ENCODE data around the gene PCOLCE2.

Gene PCOLCE2

GRCh38 chr3:142839831-142840230, 49.1 kb downstream of the PCOLCE2 start:
- no peak overlapping the region for H3K4me3 ChIP-seq (replicated peaks in 1 of 2; ENCODE audit: low read depth in 2 of 2, low read length in 2 of 2)
- no peak for DNase-seq (ENCODE audit: low read depth in 2 of 2)
- TF ChIP-seq CTCF (IDR thresholded peaks at IDR 0.05; ENCODE audit: low read depth, low read length) = no peak

- H3K4me3 ChIP-seq (replicated peaks in 1 of 2; ENCODE audit: low read depth in 2 of 2, low read length in 2 of 2) = no peak overlapping the region
- DNase-seq (ENCODE audit: low read depth in 2 of 2) = no peak
- no peak for TF ChIP-seq CTCF (IDR thresholded peaks at IDR 0.05; ENCODE audit: low read depth, low read length)
These were observed 51.4 kb downstream of the PCOLCE2 start for GRCh38 chr3:142837526-142837925.

- H3K4me3 ChIP-seq (replicated peaks in 1 of 2; ENCODE audit: low read depth in 2 of 2, low read length in 2 of 2) = no peak overlapping the region
- DNase-seq (ENCODE audit: low read depth in 2 of 2) = peak; percentile 87 to 88
- peak; percentile 95 for TF ChIP-seq CTCF (IDR thresholded peaks at IDR 0.05; ENCODE audit: low read depth, low read length)
These were observed 60.1 kb downstream of the PCOLCE2 start for GRCh38 chr3:142828703-142829305.

GRCh38 chr3:142819179-142819578, 69.7 kb downstream of the PCOLCE2 start:
- DNase-seq (ENCODE audit: low read depth in 2 of 2) = no peak
- no peak overlapping the region for H3K4me3 ChIP-seq (replicated peaks in 1 of 2; ENCODE audit: low read depth in 2 of 2, low read length in 2 of 2)
- TF ChIP-seq CTCF (IDR thresholded peaks at IDR 0.05; ENCODE audit: low read depth, low read length) = no peak

- TF ChIP-seq CTCF (IDR thresholded peaks at IDR 0.05; ENCODE audit: low read depth, low read length) = no peak
- DNase-seq (ENCODE audit: low read depth in 2 of 2) = no peak
- no peak overlapping the region for H3K4me3 ChIP-seq (replicated peaks in 1 of 2; ENCODE audit: low read depth in 2 of 2, low read length in 2 of 2)
These were observed 70.2 kb downstream of the PCOLCE2 start for GRCh38 chr3:142818651-142819050.

- no peak for TF ChIP-seq CTCF (IDR thresholded peaks at IDR 0.05; ENCODE audit: low read depth, low read length)
- peak in 1 of 2 donors; percentile 10 for DNase-seq (ENCODE audit: low read depth in 2 of 2)
- no peak overlapping the region for H3K4me3 ChIP-seq (replicated peaks in 1 of 2; ENCODE audit: low read depth in 2 of 2, low read length in 2 of 2)
These were observed 71.0 kb downstream of the PCOLCE2 start for GRCh38 chr3:142817897-142818296.

- no peak for TF ChIP-seq CTCF (IDR thresholded peaks at IDR 0.05; ENCODE audit: low read depth, low read length)
- no peak overlapping the region for H3K4me3 ChIP-seq (replicated peaks in 1 of 2; ENCODE audit: low read depth in 2 of 2, low read length in 2 of 2)
- no peak for DNase-seq (ENCODE audit: low read depth in 2 of 2)
These were observed 71.5 kb downstream of the PCOLCE2 start for GRCh38 chr3:142817356-142817755.

Measured in cardiac fibroblast (primary cell).